Activated T-helper 9 cell treated with anti-CD3 and anti-CD28 coated beads, Interleukin-2, amount 50 U/mL, for 16 hours (primary cell): ENCODE results near the gene ADAMTS15.

Experiments
- DNase-seq: peaks from one replicate; pipeline ENCODE4 v3.0.0-alpha.2; 2020; ENCODE audit warnings: low read depth

Gene ADAMTS15

GRCh38 chr11:130459521-130459920 is 11.1 kb downstream of the ADAMTS15 start:
- no peak for DNase-seq

- no peak for DNase-seq
These were observed 13.8 kb downstream of the ADAMTS15 start for GRCh38 chr11:130462101-130462885.

GRCh38 chr11:130462931-130463330 is 14.5 kb downstream of the ADAMTS15 start:
- DNase-seq: no peak

- no peak for DNase-seq
These were observed 15.9 kb downstream of the ADAMTS15 start for GRCh38 chr11:130464291-130464812.

GRCh38 chr11:130465263-130465662 is 16.8 kb downstream of the ADAMTS15 start:
- no peak for DNase-seq

- no peak for DNase-seq
These were observed 18.9 kb downstream of the ADAMTS15 start for GRCh38 chr11:130467116-130467900.

- no peak for DNase-seq
These were observed 20.7 kb downstream of the ADAMTS15 start for GRCh38 chr11:130469181-130469580.

GRCh38 chr11:130470832-130471706 is 22.6 kb downstream of the ADAMTS15 start:
- no peak for DNase-seq

- DNase-seq: no peak
These were observed 23.4 kb downstream of the ADAMTS15 start for GRCh38 chr11:130471731-130472433.

GRCh38 chr11:130472434-130472961 is 24.1 kb downstream of the ADAMTS15 start:
- DNase-seq: no peak

GRCh38 chr11:130473056-130473794 is 24.8 kb downstream of the ADAMTS15 start:
- DNase-seq: no peak

GRCh38 chr11:130473795-130474377 is 25.4 kb downstream of the ADAMTS15 start:
- no peak for DNase-seq

GRCh38 chr11:130474637-130475400 is 26.4 kb downstream of the ADAMTS15 start:
- no peak for DNase-seq

- DNase-seq: no peak
These were observed 27.1 kb downstream of the ADAMTS15 start for GRCh38 chr11:130475426-130476053.

GRCh38 chr11:130476200-130476921 is 27.9 kb downstream of the ADAMTS15 start:
- DNase-seq: no peak

- no peak for DNase-seq
These were observed 28.6 kb downstream of the ADAMTS15 start for GRCh38 chr11:130476922-130477491.

GRCh38 chr11:130477586-130478203 is 29.2 kb downstream of the ADAMTS15 start:
- no peak for DNase-seq
